HepG2 (cell line): ENCODE results near the gene CXCR5. TPM values are rescaled to one million over a fixed set of nuclear protein-coding genes. Genes with fewer than 3 reads are reported as not detected.

Experiments
- ATAC-seq: fragments of 200-7000 bp; cut with Tn5 transposase; 3 replicates; pipeline ENCODE4 v1.9.1; 2020; ENCODE audit warnings: mild to moderate bottlenecking, moderate library complexity
- BruUV-seq: library from RNA; stranded (reverse); fragments of 400-500 nt; replicated peaks from 2 replicates; lab custom pipeline; 2021; lab: Mats Ljungman, UMichigan
- CTCF ChIA-PET: fragments of 300-600 bp; formaldehyde crosslinking; extraction: SDS; loops from one replicate; lab custom pipeline; 2021; ENCODE audit warnings: low total read pairs, inconsistent platforms, low intra/inter-chr PET ratio; lab: Yijun Ruan, JAX
- POLR2A ChIA-PET: fragments of 350-600 bp; sonication (Branson Sonifier 250); formaldehyde crosslinking; loops from one replicate; lab custom pipeline; 2020; ENCODE audit warnings: antibody characterized with exemption, inconsistent platforms; lab: Yijun Ruan, JAX
- DNase-seq: peaks from one replicate; pipeline ENCODE4 v3.0.0-alpha.2; 2015; ENCODE audit warnings: low spot score
- FAIRE-seq: peaks from 3 replicates; lab custom pipeline; 2011; peaks lifted over from hg19 to GRCh38; lab: Jason Lieb, UNC
- H2AFZ ChIP-seq: one replicate; pipeline ENCODE4 v1.6.1; 2011; ENCODE audit warnings: low read length, inconsistent platforms
- H3K27ac ChIP-seq: fragments of 300-600 bp; 3 replicates; pipeline ENCODE4 v1.8.0; 2011; ENCODE audit warnings: mixed run types, mild to moderate bottlenecking, mixed read lengths, low read length, inconsistent platforms; ENCODE audit not compliant: insufficient read depth; ENCODE audit errors: extremely low read length
- H3K27me3 ChIP-seq, 2 experiments: fragments of 200-600 bp in 1 of 2; 2 replicates in 1 of 2; 3 replicates in 1 of 2; pipeline versions ENCODE4 v1.6.0 to v1.8.0; 2011; ENCODE audit warnings: low read length in 2 of 2, mild to moderate bottlenecking in 2 of 2, moderate library complexity in 2 of 2, inconsistent platforms in 1 of 2; ENCODE audit not compliant: insufficient read depth in 2 of 2, control insufficient read depth in 1 of 2
- H3K36me3 ChIP-seq, 2 experiments: fragments of 200-600 bp in 1 of 2; replicated peaks in 1 of 2; 2 replicates in 1 of 2; 3 replicates in 1 of 2; pipeline versions ENCODE4 v1.5.1 to v1.8.0; 2011; ENCODE audit warnings: low read length in 2 of 2, inconsistent platforms in 1 of 2; ENCODE audit not compliant: insufficient read depth in 2 of 2, control insufficient read depth in 1 of 2
- H3K4me1 ChIP-seq: 2 replicates; pipeline ENCODE4 v1.5.1; 2012; ENCODE audit warnings: low read length, inconsistent platforms; ENCODE audit not compliant: insufficient read depth
- H3K4me2 ChIP-seq: 2 replicates; pipeline ENCODE4 v1.6.0; 2011; ENCODE audit warnings: low read depth, low read length, inconsistent platforms
- H3K4me3 ChIP-seq, 3 experiments: fragments of 200-600 bp in 1 of 3; sonication (generic), shearing (Covaris generic) in 1 of 3; replicated peaks in 1 of 3; 2 replicates each; pipeline ENCODE4 v1.5.1; 2011 to 2016; ENCODE audit warnings: low read length in 3 of 3, inconsistent platforms in 2 of 3, low read depth in 2 of 3, mild to moderate bottlenecking in 2 of 3, control low read depth in 1 of 3, mixed read lengths in 1 of 3; ENCODE audit not compliant: insufficient read depth in 1 of 3
- H3K79me2 ChIP-seq: one replicate; pipeline ENCODE4 v1.6.1; 2011; ENCODE audit warnings: low read length, inconsistent platforms; ENCODE audit not compliant: insufficient read depth
- H3K9ac ChIP-seq: 2 replicates; pipeline ENCODE4 v1.6.0; 2011; ENCODE audit warnings: mild to moderate bottlenecking, low read depth, low read length, inconsistent platforms; ENCODE audit not compliant: insufficient read depth
- H3K9me3 ChIP-seq: 2 replicates; pipeline ENCODE4 v1.5.1; 2012; ENCODE audit warnings: mild to moderate bottlenecking, low read length
- H4K20me1 ChIP-seq: 2 replicates; pipeline ENCODE4 v1.6.0; 2011; ENCODE audit warnings: inconsistent platforms, mild to moderate bottlenecking, low read length, moderate library complexity; ENCODE audit not compliant: insufficient read depth
- SALL1 ChIP-seq: sonication (generic); formaldehyde crosslinking; IDR thresholded peaks from 2 replicates; pipeline ENCODE4 v1.8.0; 2022; ENCODE audit warnings: mild to moderate bottlenecking, missing genetic modification reagents
- SMC3 ChIP-seq: IDR thresholded peaks from 2 replicates; pipeline ENCODE4 v1.6.1; 2011; ENCODE audit warnings: low read length, improper control_type of control experiment
- SP4 ChIP-seq: sonication (generic); formaldehyde crosslinking; IDR thresholded peaks from 2 replicates; pipeline ENCODE4 v1.8.1; 2023; ENCODE audit warnings: mild to moderate bottlenecking, missing genetic modification reagents
- ZNF598 ChIP-seq: sonication (generic); formaldehyde crosslinking; IDR thresholded peaks from 2 replicates; pipeline ENCODE4 v1.5.1; 2020; ENCODE audit warnings: mild to moderate bottlenecking, missing genetic modification reagents, borderline replicate concordance
- ZNF776 ChIP-seq: sonication (generic); formaldehyde crosslinking; IDR thresholded peaks from 2 replicates; pipeline ENCODE4 v1.4.0; 2020; ENCODE audit warnings: mild to moderate bottlenecking, missing genetic modification reagents
- ZSCAN29 ChIP-seq: sonication (generic); formaldehyde crosslinking; conservative IDR thresholded peaks from 2 replicates; pipeline ENCODE4 v1.4.0; 2020; ENCODE audit warnings: mild to moderate bottlenecking, missing genetic modification reagents
- WGBS: methylation state at CpG from one replicate; pipeline ENCODE4 v1.1.6; 2017; ENCODE audit warnings: low lambda C conversion rate; 5-methylcytosine and 5-hydroxymethylcytosine counted together
- in situ Hi-C: cut with HindIII; loops from 2 replicates; pipeline ENCODE4 v1.10.0; 2017; ENCODE audit warnings: low pct_unique_long_range_greater_than_20kb; ENCODE audit not compliant: extremely low pct_ligation_motif_present
- intact Hi-C: fragments of 100-400 bp; cut with micrococcal nuclease; formaldehyde crosslinking; loops from one replicate; pipeline ENCODE4 v1.10.0; 2022; ENCODE audit not compliant: unreplicated experiment
- polyA plus RNA-seq, 8 experiments: library from polyadenylated mRNA; depleted of rRNA in 3 of 8; stranded (reverse) in 7 of 8; unstranded in 1 of 8; fragments of >200 nt; fragmentation: Illumina TruSeq in 4 of 8; extraction: Trizol in 4 of 8; gene quantifications; 2 replicates each; pipeline versions ENCODE4 v1.2.1 to v1.2.3, GENCODE V29; 2011 to 2016; ENCODE audit warnings: low read depth in 4 of 8, missing spikeins in 1 of 8, mixed read lengths in 1 of 8; ENCODE audit not compliant: insufficient read depth in 1 of 8
- total RNA-seq, 5 experiments: library from RNA; depleted of rRNA; stranded (reverse); fragments of >200 nt; fragmentation: Illumina TruSeq; extraction: Trizol; gene quantifications; 2 replicates each; pipeline ENCODE4 v1.2.3, GENCODE V29; 2016; ENCODE audit warnings: low read depth in 1 of 5
- TF ChIP-seq, protein P1 (sequence below): sonication (generic); formaldehyde crosslinking; IDR thresholded peaks from 2 replicates; pipeline ENCODE4 v1.8.0; 2022; ENCODE audit warnings: mild to moderate bottlenecking, missing genetic modification reagents; ENCODE audit not compliant: insufficient replicate concordance
- TF ChIP-seq, protein P2 (sequence below): sonication (generic); formaldehyde crosslinking; IDR thresholded peaks from 2 replicates; pipeline ENCODE4 v1.4.0; 2020; ENCODE audit warnings: mild to moderate bottlenecking, missing genetic modification reagents
- TF ChIP-seq, protein P3 (sequence below): sonication (generic); formaldehyde crosslinking; IDR thresholded peaks from 2 replicates; pipeline ENCODE4 v1.9.0; 2021; ENCODE audit warnings: missing genetic modification reagents, borderline replicate concordance
- TF ChIP-seq, protein P4 (sequence below): sonication (generic); formaldehyde crosslinking; IDR thresholded peaks from 2 replicates; pipeline ENCODE4 v1.4.0; 2020; ENCODE audit warnings: missing genetic modification reagents
- TF ChIP-seq, protein P5 (sequence below): sonication (generic); formaldehyde crosslinking; IDR thresholded peaks from 2 replicates; pipeline ENCODE4 v1.4.0; 2020; ENCODE audit warnings: missing genetic modification reagents
- TF ChIP-seq, protein P6 (sequence below): fragments of 450-650 bp; IDR thresholded peaks from 2 replicates; pipeline ENCODE4 v1.6.1; 2017; ENCODE audit warnings: mild to moderate bottlenecking

Gene CXCR5
- total and polyA plus RNA-seq, 2 of the 13 experiments (the other 11 are each of a cell fraction or from before 2014, with no cell fraction given): not detected

DNA sequence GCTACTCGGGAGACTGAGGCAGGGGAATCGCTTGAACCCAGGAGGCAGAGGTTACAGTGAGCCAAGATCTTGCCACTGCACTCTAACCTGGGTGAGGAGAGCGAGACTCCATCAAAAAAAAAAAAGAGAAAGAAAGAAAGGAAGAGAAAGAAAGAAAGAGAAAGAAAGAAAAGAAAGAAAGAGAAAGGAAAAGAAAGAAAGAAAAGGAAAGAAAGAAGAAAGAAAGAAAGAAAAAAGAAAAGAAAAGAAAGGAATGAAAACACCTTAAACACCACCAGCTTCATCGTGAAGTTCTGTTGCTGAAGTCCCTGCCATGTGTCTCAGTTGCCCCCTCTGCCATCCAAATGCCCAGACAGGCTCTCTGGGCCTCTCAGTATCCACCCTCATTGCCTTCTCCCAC, 9.9 kb upstream of the CXCR5 start:
- POLR2A ChIA-PET: no interaction called here
- ATAC-seq: no peak

More for the DNA sequence above, 9.9 kb upstream of the CXCR5 start:
- Histone ChIP-seq H3K4me1 (peaks cover 27% of the 10 kb centered on the region), H2AFZ (no peak overlapping the region), H3K27me3 (peaks cover under 1 to 3% of the 10 kb centered on the region in 2 experiments; a peak in 3 of 5 replicates), H3K36me3 (no peaks in the 10 kb centered on the region), H3K9me3 (no peaks in the 10 kb centered on the region), H4K20me1 (no peaks in the 10 kb centered on the region), H3K9ac (no peak overlapping the region), H3K4me2 (no peak overlapping the region), H3K79me2 (no peaks in the 10 kb centered on the region), H3K4me3 (no peak overlapping the region), H3K27ac (no peak overlapping the region)
- BruUV-seq: no TSS peak
- in situ Hi-C loops: no loop called here
- FAIRE-seq: no peak
- no peak for DNase-seq
- TF ChIP-seq SP4 (CRISPR knock-in tag): no peak
- no peak for TF ChIP-seq ZNF776 (CRISPR knock-in tag)
- no peak for TF ChIP-seq SMC3
- TF ChIP-seq, protein P1, sequence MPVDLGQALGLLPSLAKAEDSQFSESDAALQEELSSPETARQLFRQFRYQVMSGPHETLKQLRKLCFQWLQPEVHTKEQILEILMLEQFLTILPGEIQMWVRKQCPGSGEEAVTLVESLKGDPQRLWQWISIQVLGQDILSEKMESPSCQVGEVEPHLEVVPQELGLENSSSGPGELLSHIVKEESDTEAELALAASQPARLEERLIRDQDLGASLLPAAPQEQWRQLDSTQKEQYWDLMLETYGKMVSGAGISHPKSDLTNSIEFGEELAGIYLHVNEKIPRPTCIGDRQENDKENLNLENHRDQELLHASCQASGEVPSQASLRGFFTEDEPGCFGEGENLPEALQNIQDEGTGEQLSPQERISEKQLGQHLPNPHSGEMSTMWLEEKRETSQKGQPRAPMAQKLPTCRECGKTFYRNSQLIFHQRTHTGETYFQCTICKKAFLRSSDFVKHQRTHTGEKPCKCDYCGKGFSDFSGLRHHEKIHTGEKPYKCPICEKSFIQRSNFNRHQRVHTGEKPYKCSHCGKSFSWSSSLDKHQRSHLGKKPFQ (CRISPR knock-in tag): no peak
- TF ChIP-seq ZNF598: no peak
- TF ChIP-seq, protein P2, sequence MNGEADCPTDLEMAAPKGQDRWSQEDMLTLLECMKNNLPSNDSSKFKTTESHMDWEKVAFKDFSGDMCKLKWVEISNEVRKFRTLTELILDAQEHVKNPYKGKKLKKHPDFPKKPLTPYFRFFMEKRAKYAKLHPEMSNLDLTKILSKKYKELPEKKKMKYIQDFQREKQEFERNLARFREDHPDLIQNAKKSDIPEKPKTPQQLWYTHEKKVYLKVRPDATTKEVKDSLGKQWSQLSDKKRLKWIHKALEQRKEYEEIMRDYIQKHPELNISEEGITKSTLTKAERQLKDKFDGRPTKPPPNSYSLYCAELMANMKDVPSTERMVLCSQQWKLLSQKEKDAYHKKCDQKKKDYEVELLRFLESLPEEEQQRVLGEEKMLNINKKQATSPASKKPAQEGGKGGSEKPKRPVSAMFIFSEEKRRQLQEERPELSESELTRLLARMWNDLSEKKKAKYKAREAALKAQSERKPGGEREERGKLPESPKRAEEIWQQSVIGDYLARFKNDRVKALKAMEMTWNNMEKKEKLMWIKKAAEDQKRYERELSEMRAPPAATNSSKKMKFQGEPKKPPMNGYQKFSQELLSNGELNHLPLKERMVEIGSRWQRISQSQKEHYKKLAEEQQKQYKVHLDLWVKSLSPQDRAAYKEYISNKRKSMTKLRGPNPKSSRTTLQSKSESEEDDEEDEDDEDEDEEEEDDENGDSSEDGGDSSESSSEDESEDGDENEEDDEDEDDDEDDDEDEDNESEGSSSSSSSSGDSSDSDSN (CRISPR knock-in tag): no peak
- TF ChIP-seq, protein P3, sequence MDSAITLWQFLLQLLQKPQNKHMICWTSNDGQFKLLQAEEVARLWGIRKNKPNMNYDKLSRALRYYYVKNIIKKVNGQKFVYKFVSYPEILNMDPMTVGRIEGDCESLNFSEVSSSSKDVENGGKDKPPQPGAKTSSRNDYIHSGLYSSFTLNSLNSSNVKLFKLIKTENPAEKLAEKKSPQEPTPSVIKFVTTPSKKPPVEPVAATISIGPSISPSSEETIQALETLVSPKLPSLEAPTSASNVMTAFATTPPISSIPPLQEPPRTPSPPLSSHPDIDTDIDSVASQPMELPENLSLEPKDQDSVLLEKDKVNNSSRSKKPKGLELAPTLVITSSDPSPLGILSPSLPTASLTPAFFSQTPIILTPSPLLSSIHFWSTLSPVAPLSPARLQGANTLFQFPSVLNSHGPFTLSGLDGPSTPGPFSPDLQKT (CRISPR knock-in tag): no peak
- TF ChIP-seq ZSCAN29 (CRISPR knock-in tag): no peak
- no peak for TF ChIP-seq SALL1 (CRISPR knock-in tag)
- TF ChIP-seq, protein P4, sequence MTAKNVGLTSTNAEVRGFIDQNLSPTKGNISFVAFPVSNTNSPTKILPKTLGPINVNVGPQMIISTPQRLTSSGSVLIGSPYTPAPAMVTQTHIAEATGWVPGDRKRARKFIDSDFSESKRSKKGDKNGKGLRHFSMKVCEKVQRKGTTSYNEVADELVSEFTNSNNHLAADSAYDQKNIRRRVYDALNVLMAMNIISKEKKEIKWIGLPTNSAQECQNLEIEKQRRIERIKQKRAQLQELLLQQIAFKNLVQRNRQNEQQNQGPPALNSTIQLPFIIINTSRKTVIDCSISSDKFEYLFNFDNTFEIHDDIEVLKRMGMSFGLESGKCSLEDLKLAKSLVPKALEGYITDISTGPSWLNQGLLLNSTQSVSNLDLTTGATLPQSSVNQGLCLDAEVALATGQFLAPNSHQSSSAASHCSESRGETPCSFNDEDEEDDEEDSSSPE (CRISPR knock-in tag): no peak
- TF ChIP-seq, protein P5, sequence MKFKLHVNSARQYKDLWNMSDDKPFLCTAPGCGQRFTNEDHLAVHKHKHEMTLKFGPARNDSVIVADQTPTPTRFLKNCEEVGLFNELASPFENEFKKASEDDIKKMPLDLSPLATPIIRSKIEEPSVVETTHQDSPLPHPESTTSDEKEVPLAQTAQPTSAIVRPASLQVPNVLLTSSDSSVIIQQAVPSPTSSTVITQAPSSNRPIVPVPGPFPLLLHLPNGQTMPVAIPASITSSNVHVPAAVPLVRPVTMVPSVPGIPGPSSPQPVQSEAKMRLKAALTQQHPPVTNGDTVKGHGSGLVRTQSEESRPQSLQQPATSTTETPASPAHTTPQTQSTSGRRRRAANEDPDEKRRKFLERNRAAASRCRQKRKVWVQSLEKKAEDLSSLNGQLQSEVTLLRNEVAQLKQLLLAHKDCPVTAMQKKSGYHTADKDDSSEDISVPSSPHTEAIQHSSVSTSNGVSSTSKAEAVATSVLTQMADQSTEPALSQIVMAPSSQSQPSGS (CRISPR knock-in tag): no peak
- TF ChIP-seq, protein P6, sequence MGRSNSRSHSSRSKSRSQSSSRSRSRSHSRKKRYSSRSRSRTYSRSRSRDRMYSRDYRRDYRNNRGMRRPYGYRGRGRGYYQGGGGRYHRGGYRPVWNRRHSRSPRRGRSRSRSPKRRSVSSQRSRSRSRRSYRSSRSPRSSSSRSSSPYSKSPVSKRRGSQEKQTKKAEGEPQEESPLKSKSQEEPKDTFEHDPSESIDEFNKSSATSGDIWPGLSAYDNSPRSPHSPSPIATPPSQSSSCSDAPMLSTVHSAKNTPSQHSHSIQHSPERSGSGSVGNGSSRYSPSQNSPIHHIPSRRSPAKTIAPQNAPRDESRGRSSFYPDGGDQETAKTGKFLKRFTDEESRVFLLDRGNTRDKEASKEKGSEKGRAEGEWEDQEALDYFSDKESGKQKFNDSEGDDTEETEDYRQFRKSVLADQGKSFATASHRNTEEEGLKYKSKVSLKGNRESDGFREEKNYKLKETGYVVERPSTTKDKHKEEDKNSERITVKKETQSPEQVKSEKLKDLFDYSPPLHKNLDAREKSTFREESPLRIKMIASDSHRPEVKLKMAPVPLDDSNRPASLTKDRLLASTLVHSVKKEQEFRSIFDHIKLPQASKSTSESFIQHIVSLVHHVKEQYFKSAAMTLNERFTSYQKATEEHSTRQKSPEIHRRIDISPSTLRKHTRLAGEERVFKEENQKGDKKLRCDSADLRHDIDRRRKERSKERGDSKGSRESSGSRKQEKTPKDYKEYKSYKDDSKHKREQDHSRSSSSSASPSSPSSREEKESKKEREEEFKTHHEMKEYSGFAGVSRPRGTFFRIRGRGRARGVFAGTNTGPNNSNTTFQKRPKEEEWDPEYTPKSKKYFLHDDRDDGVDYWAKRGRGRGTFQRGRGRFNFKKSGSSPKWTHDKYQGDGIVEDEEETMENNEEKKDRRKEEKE: no peak
- CTCF ChIA-PET: no interaction called here
- intact Hi-C loops: no loop called here
- 39% methylated on average over 3 of the region's 4 CpGs for WGBS
